PC-9 (cell line): ENCODE data around the gene FAM174C.

Experiments used
- EZH2 ChIP-seq: fragments of 200-600 bp; sonication (generic); IDR thresholded peaks from 2 replicates; pipeline ENCODE4 v1.8.0; 2017; ENCODE audit warnings: antibody characterized with exemption, low read depth
- TF ChIP-seq, protein P1 (sequence below): fragments of 200-600 bp; sonication (generic); conservative IDR thresholded peaks from 2 replicates; pipeline ENCODE4 v1.6.1; 2017; ENCODE audit warnings: mixed run types, antibody characterized with exemption, mild to moderate bottlenecking, moderate library complexity

DNA sequence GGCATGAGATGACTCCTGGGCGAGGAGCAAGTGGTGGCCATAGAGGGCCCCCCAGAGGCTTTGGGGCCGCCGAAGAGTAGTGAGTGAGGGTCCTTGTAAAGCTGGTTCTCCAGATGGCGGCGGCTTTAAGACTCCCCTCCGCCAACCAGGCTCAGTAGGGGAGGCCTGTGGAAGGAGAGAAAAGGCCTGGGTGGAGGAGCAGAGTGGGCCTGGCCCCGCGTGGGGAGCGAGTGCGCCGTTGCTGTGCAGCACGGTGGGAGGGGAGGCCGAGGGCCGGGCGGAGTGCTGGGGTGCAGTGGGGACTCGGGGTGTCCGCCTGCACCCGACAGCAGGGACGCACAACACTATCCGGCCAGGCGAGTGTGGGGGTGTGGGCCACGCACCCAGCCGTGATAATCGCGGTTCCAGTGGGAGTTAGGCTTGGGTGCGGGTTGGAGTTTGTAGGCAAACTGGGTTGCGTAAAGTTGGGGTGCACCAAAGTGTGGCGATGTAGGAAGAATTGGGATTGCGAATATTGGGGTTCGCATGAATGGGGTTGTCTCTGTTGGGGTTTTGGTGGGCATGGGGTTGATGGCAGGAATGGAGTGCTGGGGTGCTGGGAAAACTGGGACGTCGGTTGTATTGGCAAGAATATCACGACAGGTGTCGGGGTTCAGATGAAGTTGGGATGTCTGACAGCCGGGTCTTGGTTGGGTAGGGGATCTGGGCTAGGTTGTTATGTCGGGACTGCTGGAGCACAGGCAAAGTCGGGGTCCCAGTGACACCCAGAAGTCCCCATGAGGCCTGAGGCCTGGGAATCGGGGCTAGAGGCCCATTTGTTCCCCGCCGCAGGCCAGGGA, 6.9 kb upstream of the FAM174C start:
- TF ChIP-seq, protein P1, sequence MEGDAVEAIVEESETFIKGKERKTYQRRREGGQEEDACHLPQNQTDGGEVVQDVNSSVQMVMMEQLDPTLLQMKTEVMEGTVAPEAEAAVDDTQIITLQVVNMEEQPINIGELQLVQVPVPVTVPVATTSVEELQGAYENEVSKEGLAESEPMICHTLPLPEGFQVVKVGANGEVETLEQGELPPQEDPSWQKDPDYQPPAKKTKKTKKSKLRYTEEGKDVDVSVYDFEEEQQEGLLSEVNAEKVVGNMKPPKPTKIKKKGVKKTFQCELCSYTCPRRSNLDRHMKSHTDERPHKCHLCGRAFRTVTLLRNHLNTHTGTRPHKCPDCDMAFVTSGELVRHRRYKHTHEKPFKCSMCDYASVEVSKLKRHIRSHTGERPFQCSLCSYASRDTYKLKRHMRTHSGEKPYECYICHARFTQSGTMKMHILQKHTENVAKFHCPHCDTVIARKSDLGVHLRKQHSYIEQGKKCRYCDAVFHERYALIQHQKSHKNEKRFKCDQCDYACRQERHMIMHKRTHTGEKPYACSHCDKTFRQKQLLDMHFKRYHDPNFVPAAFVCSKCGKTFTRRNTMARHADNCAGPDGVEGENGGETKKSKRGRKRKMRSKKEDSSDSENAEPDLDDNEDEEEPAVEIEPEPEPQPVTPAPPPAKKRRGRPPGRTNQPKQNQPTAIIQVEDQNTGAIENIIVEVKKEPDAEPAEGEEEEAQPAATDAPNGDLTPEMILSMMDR: no peak
- no peak for TF ChIP-seq EZH2
